GM06990 (cell line): ENCODE measurements around the gene ZSCAN4.

Experiments
- DNase-seq: peaks from one replicate; pipeline ENCODE4 v3.0.0-alpha.2; 2011; ENCODE audit not compliant: insufficient read length; ENCODE audit errors: extremely low read depth
- H3K27me3 ChIP-seq: replicated peaks from 2 replicates; pipeline ENCODE4 v1.6.0; 2011; ENCODE audit warnings: low read length; ENCODE audit not compliant: control insufficient read depth, insufficient read depth
- H3K36me3 ChIP-seq: 2 replicates; pipeline ENCODE4 v1.5.1; 2011; ENCODE audit warnings: low read length; ENCODE audit not compliant: control insufficient read depth, insufficient read depth
- H3K4me3 ChIP-seq: replicated peaks from 2 replicates; pipeline ENCODE4 v1.5.1; 2011; ENCODE audit warnings: low read depth, mild to moderate bottlenecking, control low read depth, low read length
- CTCF ChIP-seq: IDR thresholded peaks from 2 replicates; pipeline ENCODE4 v1.5.1; 2011; ENCODE audit warnings: low read length, control low read depth, mild to moderate bottlenecking, inconsistent platforms; ENCODE audit not compliant: insufficient read depth, poor library complexity, severe bottlenecking

The ZSCAN4 gene

GRCh38 chr19:57667228-57667627 lies 1.5 kb upstream of the ZSCAN4 start:
- Histone ChIP-seq H3K27me3 (no peaks in the 10 kb centered on the region), H3K4me3 (no peak overlapping the region), H3K36me3 (no peaks in the 10 kb centered on the region)
- TF ChIP-seq CTCF, result no peak
- DNase-seq, result no peak

- no peak for TF ChIP-seq CTCF
- no peaks in the 10 kb centered on the region for H3K36me3 ChIP-seq
Observed at GRCh38 chr19:57671124-57671895, 2.6 kb downstream of the ZSCAN4 start.

GRCh38 chr19:57672466-57672865 lies 3.7 kb downstream of the ZSCAN4 start:
- Histone ChIP-seq H3K4me3 (no peak overlapping the region), H3K36me3 (no peaks in the 10 kb centered on the region), H3K27me3 (no peaks in the 10 kb centered on the region)
- no peak for TF ChIP-seq CTCF
- DNase-seq, result no peak

More at GRCh38 chr19:57671124-57671895, 2.6 kb downstream of the ZSCAN4 start:
- no peak for DNase-seq
- H3K27me3 ChIP-seq, result no peaks in the 10 kb centered on the region
- no peak overlapping the region for H3K4me3 ChIP-seq

DNA sequence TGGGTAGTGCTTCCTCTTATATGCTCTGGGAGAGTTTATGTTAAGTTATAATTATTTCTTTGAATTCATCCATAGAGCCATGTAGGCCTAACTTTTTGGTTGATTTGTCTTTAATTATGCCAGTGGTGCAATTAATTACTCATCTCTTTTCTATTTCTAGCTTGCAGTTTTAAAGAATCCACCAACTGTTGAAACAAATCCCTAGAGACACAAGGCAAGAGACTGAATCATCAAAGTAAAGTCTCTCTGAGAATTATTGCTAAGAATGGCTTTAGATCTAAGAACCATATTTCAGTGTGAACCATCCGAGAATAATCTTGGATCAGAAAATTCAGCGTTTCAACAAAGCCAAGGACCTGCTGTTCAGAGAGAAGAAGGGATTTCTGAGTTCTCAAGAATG lies 7.1 kb downstream of the ZSCAN4 start:
- no peak overlapping the region for H3K4me3 ChIP-seq
- no peak for DNase-seq
- no peak for TF ChIP-seq CTCF
- no peaks in the 10 kb centered on the region for H3K36me3 ChIP-seq
- H3K27me3 ChIP-seq, result no peaks in the 10 kb centered on the region

GRCh38 chr19:57682226-57682766 lies 13.6 kb downstream of the ZSCAN4 start:
- Histone ChIP-seq H3K4me3 (peak overlapping the region; percentile 96), H3K27me3 (no peaks in the 10 kb centered on the region), H3K36me3 (peaks cover 21% of the 10 kb centered on the region)
- no peak for DNase-seq
- TF ChIP-seq CTCF, result no peak
